ENCODE results near the gene PROP1.
"Not testable (repeated sequence)": the region's sequence is repeated elsewhere in the genome, so short reads cannot be mapped to it uniquely, and the experiment has no call there.

Gene PROP1

DNA sequence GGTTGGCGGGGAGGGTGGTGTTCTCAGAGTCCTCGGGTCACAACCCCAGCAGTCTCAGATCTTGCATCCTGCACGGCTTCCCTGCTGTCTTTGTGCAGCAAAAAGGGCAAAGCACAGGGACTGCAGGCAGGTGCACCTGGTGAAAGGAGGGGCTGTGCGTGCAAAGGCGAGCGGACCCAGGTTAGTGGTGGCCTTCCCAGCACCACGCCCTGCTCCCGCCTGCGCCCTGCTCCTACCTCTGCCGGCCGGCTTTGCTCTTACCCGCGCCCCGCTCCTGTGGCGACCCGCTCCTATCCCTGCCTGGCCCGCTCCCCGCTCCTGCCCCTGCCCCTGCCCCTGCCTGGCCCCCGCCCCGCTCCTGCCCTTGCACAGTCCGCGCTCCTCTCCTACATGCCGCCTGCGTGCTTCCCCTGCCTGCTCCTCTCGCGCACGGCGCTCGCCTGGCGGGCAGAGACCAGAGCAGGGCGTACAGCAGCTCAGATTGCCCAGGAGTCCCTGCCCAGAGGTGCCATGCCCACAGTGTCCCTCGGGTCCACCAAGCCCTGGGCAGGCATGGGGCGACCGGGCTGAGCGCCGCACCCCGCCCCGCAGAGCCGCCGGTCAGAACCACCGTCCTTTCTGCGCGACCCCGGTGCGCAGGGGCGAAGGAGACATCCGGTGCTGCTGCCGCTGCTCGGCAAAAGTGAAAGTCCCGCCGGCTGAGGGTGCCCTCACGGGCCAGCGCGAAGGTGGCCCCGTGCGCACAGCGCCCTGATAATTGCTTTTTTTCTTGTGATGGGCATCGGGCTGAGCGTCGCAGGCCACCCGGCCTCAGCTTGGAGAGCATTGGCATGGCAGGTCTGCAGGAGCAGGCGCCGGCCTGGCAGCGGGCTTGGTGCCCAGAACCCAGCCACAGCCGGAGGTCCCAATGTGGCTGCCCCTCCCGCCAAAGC is 52.0 kb downstream of the PROP1 start:
- DNase-seq: peak; percentile 22

DNA sequence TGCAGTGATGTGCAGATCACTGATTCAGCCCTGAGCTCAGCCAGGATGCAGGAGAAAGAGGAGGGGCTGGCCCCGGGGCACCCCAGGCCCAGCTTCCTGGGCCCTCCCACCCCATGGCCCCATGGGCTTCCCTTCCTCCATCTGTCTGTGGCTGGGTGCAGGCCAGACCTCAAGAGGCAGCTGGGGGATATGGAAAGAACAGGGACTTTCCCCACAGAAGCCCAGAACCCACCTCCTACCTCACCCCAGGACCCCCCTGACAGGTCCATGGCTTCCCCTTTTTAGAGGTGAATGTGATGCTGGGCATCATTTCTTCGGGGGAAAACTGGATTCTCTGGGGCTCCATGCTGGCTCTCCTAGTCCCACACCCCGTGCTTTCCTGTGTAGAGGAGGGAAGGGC is 53.1 kb downstream of the PROP1 start:
- not testable (repeated sequence) for DNase-seq
